Thyroid gland (tissue), 4 donors: Measurements from ENCODE around the gene DAB1.

Experiments used
- POLR2A ChIP-seq, 2 donors: fragments of 450-650 bp; IDR thresholded peaks; one replicate each; pipeline ENCODE4 v1.6.1; 2017; ENCODE audit warnings: antibody characterized with exemption in 2 of 2, mild to moderate bottlenecking in 2 of 2, moderate library complexity in 1 of 2
- TF ChIP-seq, protein P1 (sequence below), 6 experiments: fragments of 200-600 bp in 3 of 6; fragments of 450-650 bp in 3 of 6; sonication (generic) in 3 of 6; IDR thresholded peaks; one replicate each; pipeline ENCODE4 v1.5.1; 2016 to 2019; ENCODE audit warnings: antibody characterized with exemption in 6 of 6, mild to moderate bottlenecking in 2 of 6, inconsistent platforms in 1 of 6, moderate library complexity in 1 of 6

DNA sequence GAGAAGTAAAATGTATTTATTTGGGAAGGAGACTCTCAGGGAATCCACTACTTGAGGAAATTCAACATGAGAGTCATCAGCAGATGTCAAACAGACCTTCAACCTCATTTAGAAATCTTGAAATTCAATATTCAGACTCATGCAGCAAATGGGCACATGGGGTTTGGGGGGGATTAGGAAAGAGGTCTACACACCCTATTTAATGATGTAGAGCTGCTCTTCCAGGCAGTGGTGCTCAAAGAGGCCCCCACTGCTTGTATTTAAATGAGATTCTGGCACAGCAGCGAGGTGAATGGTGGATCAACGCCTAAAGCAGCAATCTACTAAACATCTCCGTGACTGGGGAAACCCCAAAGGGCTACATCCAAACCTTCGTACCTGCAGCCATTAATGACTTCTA is 244.9 kb downstream of the DAB1 start:
- TF ChIP-seq, protein P1, sequence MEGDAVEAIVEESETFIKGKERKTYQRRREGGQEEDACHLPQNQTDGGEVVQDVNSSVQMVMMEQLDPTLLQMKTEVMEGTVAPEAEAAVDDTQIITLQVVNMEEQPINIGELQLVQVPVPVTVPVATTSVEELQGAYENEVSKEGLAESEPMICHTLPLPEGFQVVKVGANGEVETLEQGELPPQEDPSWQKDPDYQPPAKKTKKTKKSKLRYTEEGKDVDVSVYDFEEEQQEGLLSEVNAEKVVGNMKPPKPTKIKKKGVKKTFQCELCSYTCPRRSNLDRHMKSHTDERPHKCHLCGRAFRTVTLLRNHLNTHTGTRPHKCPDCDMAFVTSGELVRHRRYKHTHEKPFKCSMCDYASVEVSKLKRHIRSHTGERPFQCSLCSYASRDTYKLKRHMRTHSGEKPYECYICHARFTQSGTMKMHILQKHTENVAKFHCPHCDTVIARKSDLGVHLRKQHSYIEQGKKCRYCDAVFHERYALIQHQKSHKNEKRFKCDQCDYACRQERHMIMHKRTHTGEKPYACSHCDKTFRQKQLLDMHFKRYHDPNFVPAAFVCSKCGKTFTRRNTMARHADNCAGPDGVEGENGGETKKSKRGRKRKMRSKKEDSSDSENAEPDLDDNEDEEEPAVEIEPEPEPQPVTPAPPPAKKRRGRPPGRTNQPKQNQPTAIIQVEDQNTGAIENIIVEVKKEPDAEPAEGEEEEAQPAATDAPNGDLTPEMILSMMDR (IDR thresholded peaks at IDR 0.05) = no peak
- no peak for TF ChIP-seq POLR2A (IDR thresholded peaks at IDR 0.05)
